NOMO-1 treated with DMSO at 0.1 percent for 48 hours (cell line): ENCODE data around the gene CTCFL.

Source experiments
- DNase-seq: peaks from one replicate; lab custom pipeline; 2025; ENCODE audit not compliant: unreplicated experiment; lab: John Stamatoyannopoulos, UW

The CTCFL gene

GRCh38 chr20:57537822-57538221, 12.9 kb upstream of the CTCFL start:
- no peak for DNase-seq

- DNase-seq = no peak
Observed at GRCh38 chr20:57536771-57537724, 12.1 kb upstream of the CTCFL start.

- DNase-seq = no peak
Observed at GRCh38 chr20:57536120-57536708, 11.3 kb upstream of the CTCFL start.

- no peak for DNase-seq
Observed at GRCh38 chr20:57535297-57535696, 10.4 kb upstream of the CTCFL start.

GRCh38 chr20:57532104-57532503, 7.2 kb upstream of the CTCFL start:
- no peak for DNase-seq

- DNase-seq = no peak
Observed at GRCh38 chr20:57530327-57530981, 5.5 kb upstream of the CTCFL start.

GRCh38 chr20:57529810-57530209, 4.9 kb upstream of the CTCFL start:
- DNase-seq = no peak

GRCh38 chr20:57529160-57529585, 4.2 kb upstream of the CTCFL start:
- DNase-seq = no peak

- no peak for DNase-seq
Observed at GRCh38 chr20:57528148-57528547, 3.2 kb upstream of the CTCFL start.

GRCh38 chr20:57527728-57528127, 2.8 kb upstream of the CTCFL start:
- DNase-seq = no peak

GRCh38 chr20:57526885-57527460, 2.0 kb upstream of the CTCFL start:
- DNase-seq = no peak

GRCh38 chr20:57526087-57526884, 1.3 kb upstream of the CTCFL start:
- DNase-seq = no peak

GRCh38 chr20:57525328-57526086, 567 bp upstream of the CTCFL start:
- DNase-seq = no peak

- DNase-seq = no peak
Observed at GRCh38 chr20:57523782-57524181, 1.2 kb downstream of the CTCFL start.

GRCh38 chr20:57522380-57523140, 2.4 kb downstream of the CTCFL start:
- no peak for DNase-seq

- DNase-seq = no peak
Observed at GRCh38 chr20:57517904-57518303, 7.0 kb downstream of the CTCFL start.

GRCh38 chr20:57514273-57514751, 10.6 kb downstream of the CTCFL start:
- peak; percentile 52 for DNase-seq

GRCh38 chr20:57513199-57513598, 11.7 kb downstream of the CTCFL start:
- no peak for DNase-seq

- no peak for DNase-seq
Observed at GRCh38 chr20:57512432-57512831, 12.5 kb downstream of the CTCFL start.
